H9 (cell line): Measurements from ENCODE around the gene ANKRD28. TPM values are rescaled to one million over a fixed set of nuclear protein-coding genes. Genes with fewer than 3 reads are reported as not detected.

Source experiments
- DNase-seq: peaks from one replicate; pipeline ENCODE4 v3.0.0-alpha.2; 2017
- H2AFZ ChIP-seq: one replicate; pipeline ENCODE4 v1.6.1; 2013; ENCODE audit warnings: mild to moderate bottlenecking, low read length, control low read depth, moderate library complexity
- H2AK5ac ChIP-seq: 2 replicates; pipeline ENCODE4 v1.6.1; 2013; ENCODE audit warnings: low read length, control low read depth, mixed read lengths; ENCODE audit not compliant: insufficient read length
- H2BK120ac ChIP-seq: one replicate; pipeline ENCODE4 v1.6.1; 2013; ENCODE audit warnings: low read depth, mild to moderate bottlenecking, low read length, control low read depth, inconsistent platforms; ENCODE audit not compliant: poor library complexity, severe bottlenecking
- H2BK12ac ChIP-seq: 2 replicates; pipeline ENCODE4 v1.6.1; 2013; ENCODE audit warnings: low read length, control low read depth, mixed read lengths, low read depth; ENCODE audit not compliant: insufficient read length
- H2BK15ac ChIP-seq: 2 replicates; pipeline ENCODE4 v1.6.1; 2013; ENCODE audit warnings: low read depth, low read length, control low read depth
- H2BK20ac ChIP-seq: one replicate; pipeline ENCODE4 v1.6.1; 2013; ENCODE audit warnings: low read depth, mild to moderate bottlenecking, low read length, control low read depth, inconsistent platforms; ENCODE audit not compliant: poor library complexity, severe bottlenecking
- H2BK5ac ChIP-seq: 2 replicates; pipeline ENCODE4 v1.6.1; 2013; ENCODE audit warnings: low read length, control low read depth, mixed read lengths; ENCODE audit not compliant: insufficient read length
- H3K14ac ChIP-seq: 2 replicates; pipeline ENCODE4 v1.6.1; 2013; ENCODE audit warnings: low read length, control low read depth; ENCODE audit not compliant: insufficient read depth
- H3K18ac ChIP-seq: 2 replicates; pipeline ENCODE4 v1.6.1; 2013; ENCODE audit warnings: low read depth, mild to moderate bottlenecking, mixed read lengths, low read length, control low read depth; ENCODE audit not compliant: insufficient read length
- H3K23ac ChIP-seq: 2 replicates; pipeline ENCODE4 v1.6.1; 2013; ENCODE audit warnings: low read length, control low read depth, mixed read lengths, low read depth; ENCODE audit not compliant: insufficient read length
- H3K23me2 ChIP-seq: 2 replicates; pipeline ENCODE4 v1.6.1; 2013; ENCODE audit warnings: low read depth, mild to moderate bottlenecking, mixed read lengths, low read length, control low read depth; ENCODE audit not compliant: insufficient read length, poor library complexity, severe bottlenecking
- H3K27ac ChIP-seq: 2 replicates; pipeline ENCODE4 v1.5.1; 2013; ENCODE audit warnings: low read length, control low read depth, mixed read lengths, low read depth; ENCODE audit not compliant: insufficient read length
- H3K27me3 ChIP-seq: 2 replicates; pipeline ENCODE4 v1.6.1; 2013; ENCODE audit warnings: low read length, control low read depth, inconsistent platforms; ENCODE audit not compliant: insufficient read depth
- H3K4ac ChIP-seq: 2 replicates; pipeline ENCODE4 v1.6.1; 2013; ENCODE audit warnings: low read depth, mild to moderate bottlenecking, control low read depth, inconsistent platforms, low read length, moderate library complexity
- H3K4me1 ChIP-seq: 2 replicates; pipeline ENCODE4 v1.6.1; 2013; ENCODE audit warnings: low read length, control low read depth, inconsistent platforms; ENCODE audit not compliant: insufficient read depth
- H3K4me2 ChIP-seq: 2 replicates; pipeline ENCODE4 v1.6.1; 2013; ENCODE audit warnings: low read length, control low read depth, mixed read lengths; ENCODE audit not compliant: insufficient read length, insufficient read depth
- H3K56ac ChIP-seq: 2 replicates; pipeline ENCODE4 v1.6.1; 2013; ENCODE audit warnings: low read depth, mild to moderate bottlenecking, mixed read lengths, low read length, control low read depth; ENCODE audit not compliant: insufficient read length
- H3K79me1 ChIP-seq: 2 replicates; pipeline ENCODE4 v1.6.1; 2013; ENCODE audit warnings: low read depth, mild to moderate bottlenecking, moderate library complexity, low read length, control low read depth, inconsistent platforms; ENCODE audit not compliant: insufficient read depth, poor library complexity, severe bottlenecking
- H3K79me2 ChIP-seq: 2 replicates; pipeline ENCODE4 v1.6.1; 2013; ENCODE audit warnings: low read length, control low read depth, inconsistent platforms; ENCODE audit not compliant: insufficient read depth
- H3K9ac ChIP-seq: 2 replicates; pipeline ENCODE4 v1.6.1; 2013; ENCODE audit warnings: low read length, control low read depth, mixed read lengths; ENCODE audit not compliant: insufficient read length; ENCODE audit errors: extremely low read depth
- H3K9me3 ChIP-seq: one replicate; pipeline ENCODE4 v1.6.1; 2013; ENCODE audit warnings: low read depth, low read length, inconsistent platforms; ENCODE audit not compliant: control insufficient read depth
- H3T11ph ChIP-seq: one replicate; pipeline ENCODE4 v1.6.1; 2013; ENCODE audit warnings: mild to moderate bottlenecking, low read length, control low read depth, inconsistent platforms
- H4K20me1 ChIP-seq: one replicate; pipeline ENCODE4 v1.6.1; 2013; ENCODE audit not compliant: control insufficient read depth, insufficient read length, insufficient read depth
- H4K5ac ChIP-seq: 2 replicates; pipeline ENCODE4 v1.6.1; 2013; ENCODE audit warnings: low read depth, mild to moderate bottlenecking, mixed read lengths, low read length, control low read depth; ENCODE audit not compliant: insufficient read length
- H4K8ac ChIP-seq: replicated peaks from 2 replicates; pipeline ENCODE4 v1.6.1; 2013; ENCODE audit warnings: low read length, control low read depth, mixed read lengths, low read depth; ENCODE audit not compliant: insufficient read length
- H4K91ac ChIP-seq: 2 replicates; pipeline ENCODE4 v1.6.1; 2013; ENCODE audit warnings: low read depth, mild to moderate bottlenecking, moderate library complexity, mixed read lengths, low read length, control low read depth; ENCODE audit not compliant: insufficient read length
- H3K27ac Mint-ChIP-seq, 3 experiments: 2 replicates in 2 of 3; 3 replicates in 1 of 3; pipeline ENCODE4 v1.8.0; 2020 to 2021; ENCODE audit warnings: mixed read lengths in 3 of 3, mild to moderate bottlenecking in 1 of 3, moderate library complexity in 1 of 3
- H3K27me3 Mint-ChIP-seq: 2 replicates; pipeline ENCODE4 v1.8.0; 2021; ENCODE audit warnings: low read depth, mild to moderate bottlenecking, moderate library complexity, mixed read lengths
- H3K36me3 Mint-ChIP-seq, 3 experiments: 2 replicates in 2 of 3; 3 replicates in 1 of 3; pipeline ENCODE4 v1.8.0; 2020 to 2021; ENCODE audit warnings: low read depth in 3 of 3, mixed read lengths in 3 of 3; ENCODE audit not compliant: insufficient read depth in 1 of 3
- H3K4me1 Mint-ChIP-seq, 2 experiments: 2 replicates each; pipeline ENCODE4 v1.8.0; 2020; ENCODE audit warnings: mixed read lengths in 2 of 2
- H3K4me3 Mint-ChIP-seq, 2 experiments: 2 replicates in 1 of 2; 3 replicates in 1 of 2; pipeline ENCODE4 v1.8.0; 2020 to 2021; ENCODE audit warnings: mild to moderate bottlenecking in 2 of 2, mixed read lengths in 2 of 2, moderate library complexity in 1 of 2
- H3K9me3 Mint-ChIP-seq, 2 experiments: 2 replicates in 1 of 2; 3 replicates in 1 of 2; pipeline ENCODE4 v1.8.0; 2020; ENCODE audit warnings: mild to moderate bottlenecking in 2 of 2, mixed read lengths in 2 of 2, moderate library complexity in 1 of 2
- CTCF ChIP-seq: fragments of 200-600 bp; sonication (generic); conservative IDR thresholded peaks from 3 replicates; pipeline ENCODE4 v1.8.0; 2021; ENCODE audit warnings: antibody characterized with exemption, mild to moderate bottlenecking
- WGBS: extraction: QIAGEN DNeasy Blood & Tissue Kit; methylation state at CpG from one replicate; pipeline ENCODE4 v1.1.7; 2013; ENCODE audit warnings: missing lambda C conversion rate, low lambda C conversion rate, mixed read lengths; ENCODE audit not compliant: insufficient read length; ENCODE audit errors: extremely low coverage; 5-methylcytosine and 5-hydroxymethylcytosine counted together
- total RNA-seq: library from RNA; stranded (reverse); gene quantifications from 2 replicates; pipeline ENCODE4 v1.2.1, GENCODE V29; 2021

ANKRD28 gene
- total RNA-seq, 1 experiment from 2014 or later, result 59.0 TPM

- H3T11ph ChIP-seq, result no peak overlapping the region
- H3K4me2 ChIP-seq, result no peak overlapping the region
- no peak overlapping the region for H4K5ac ChIP-seq
- H3K9ac ChIP-seq, result no peak overlapping the region
- no peak for TF ChIP-seq CTCF
- no peaks in the 10 kb centered on the region for H3K23me2 ChIP-seq
- H3K27me3 ChIP-seq, result no peaks in the 10 kb centered on the region
- H3K79me1 ChIP-seq, result peaks cover 3% of the 10 kb centered on the region
- no peaks in the 10 kb centered on the region for H3K4me1 ChIP-seq
- Mint-ChIP-seq H3K4me3 (no peak overlapping the region), H3K27ac (no peak overlapping the region), H3K27me3 (no peaks in the 10 kb centered on the region), H3K9me3 (peaks cover 15 to 20% of the 10 kb centered on the region in 2 experiments), H3K36me3 (peaks cover 7 to 25% (median 25%) of the 10 kb centered on the region in 3 experiments), H3K4me1 (peaks cover 0 to 4% of the 10 kb centered on the region in 2 experiments; a peak in 3 of 4 replicates)
- no peak overlapping the region for H4K91ac ChIP-seq
- H3K9me3 ChIP-seq, result no peaks in the 10 kb centered on the region
- H3K56ac ChIP-seq, result no peak overlapping the region
- peaks cover 9% of the 10 kb centered on the region; the same call in 1 of the 2 replicates for H3K79me2 ChIP-seq
- H2BK12ac ChIP-seq, result no peak overlapping the region
- no peak overlapping the region for H3K14ac ChIP-seq
- H3K18ac ChIP-seq, result no peak overlapping the region
- no peak overlapping the region for H2AK5ac ChIP-seq
- H2BK20ac ChIP-seq, result no peak overlapping the region
- no peak overlapping the region for H2AFZ ChIP-seq
- H2BK5ac ChIP-seq, result no peak overlapping the region
- no peak overlapping the region for H4K8ac ChIP-seq
- no peak overlapping the region for H3K27ac ChIP-seq
- WGBS, result no CpG with 5 or more reads among the region's 2 CpGs
- DNase-seq, result no peak
- H2BK15ac ChIP-seq, result no peak overlapping the region
- H4K20me1 ChIP-seq, result no peaks in the 10 kb centered on the region
- H2BK120ac ChIP-seq, result no peak overlapping the region
- no peak overlapping the region for H3K4ac ChIP-seq
- no peak overlapping the region for H3K23ac ChIP-seq
These were observed 41.8 kb upstream of the ANKRD28 start for GRCh38 chr3:15839568-15839967.
